HG03060 (cell line): ENCODE data around the gene ANK2.
"Not testable (repeated sequence)": the region's sequence is repeated elsewhere in the genome, so short reads cannot be mapped to it uniquely, and the experiment has no call there.

ENCODE experiments used
- ATAC-seq: cut with Tn5 transposase; IDR thresholded peaks from one replicate; pipeline ENCODE4 v1.9.1; 2021; ENCODE audit warnings: low read depth, moderate number of reproducible peaks; ENCODE audit not compliant: unreplicated experiment

The ANK2 gene

GRCh38 chr4:113050837-113051236, 1.4 kb downstream of the ANK2 start:
- ATAC-seq = no peak

- no peak for ATAC-seq
Observed at GRCh38 chr4:113051361-113051760, 1.9 kb downstream of the ANK2 start.

- no peak for ATAC-seq
Observed at GRCh38 chr4:113052379-113052951, 3.0 kb downstream of the ANK2 start.

- ATAC-seq = no peak
Observed at GRCh38 chr4:113053883-113054282, 4.4 kb downstream of the ANK2 start.

DNA sequence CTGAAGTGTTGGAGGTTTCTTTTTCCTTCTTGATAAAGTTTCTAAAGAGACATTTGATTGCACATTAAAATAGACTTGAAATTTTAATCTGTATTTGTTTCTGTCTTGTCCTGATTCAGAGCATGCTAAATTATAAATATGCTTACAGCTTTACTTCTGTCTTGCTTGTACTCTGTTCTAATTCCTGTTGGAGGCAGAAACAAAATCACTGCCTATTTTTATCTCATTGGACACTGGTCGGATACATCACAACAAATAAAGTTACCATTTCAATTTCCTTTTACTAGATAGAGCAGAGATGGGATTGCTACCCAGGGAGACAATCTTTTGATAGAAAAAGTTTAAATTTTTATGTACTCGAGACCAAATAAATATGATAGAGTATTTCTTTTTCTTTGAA, 6.9 kb downstream of the ANK2 start:
- ATAC-seq = no peak

DNA sequence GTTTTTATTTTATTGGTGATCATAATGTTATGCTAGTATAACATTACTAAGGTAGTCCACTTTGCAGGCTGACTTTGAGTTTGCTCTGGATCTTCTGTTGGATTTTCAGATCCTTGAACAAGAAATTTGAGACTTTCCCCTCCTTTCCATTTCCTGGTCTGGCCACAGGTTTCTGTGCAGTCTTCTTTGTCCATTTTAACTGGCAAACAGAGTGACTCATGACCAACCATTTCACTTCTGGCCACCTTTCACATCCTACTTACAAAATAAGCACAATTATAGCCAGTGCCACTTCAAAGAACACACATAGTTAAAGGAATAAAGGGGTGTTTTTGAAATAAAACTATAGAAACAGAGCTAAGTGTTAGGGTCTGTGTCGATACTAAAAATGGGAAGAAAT, 8.4 kb downstream of the ANK2 start:
- no peak for ATAC-seq

DNA sequence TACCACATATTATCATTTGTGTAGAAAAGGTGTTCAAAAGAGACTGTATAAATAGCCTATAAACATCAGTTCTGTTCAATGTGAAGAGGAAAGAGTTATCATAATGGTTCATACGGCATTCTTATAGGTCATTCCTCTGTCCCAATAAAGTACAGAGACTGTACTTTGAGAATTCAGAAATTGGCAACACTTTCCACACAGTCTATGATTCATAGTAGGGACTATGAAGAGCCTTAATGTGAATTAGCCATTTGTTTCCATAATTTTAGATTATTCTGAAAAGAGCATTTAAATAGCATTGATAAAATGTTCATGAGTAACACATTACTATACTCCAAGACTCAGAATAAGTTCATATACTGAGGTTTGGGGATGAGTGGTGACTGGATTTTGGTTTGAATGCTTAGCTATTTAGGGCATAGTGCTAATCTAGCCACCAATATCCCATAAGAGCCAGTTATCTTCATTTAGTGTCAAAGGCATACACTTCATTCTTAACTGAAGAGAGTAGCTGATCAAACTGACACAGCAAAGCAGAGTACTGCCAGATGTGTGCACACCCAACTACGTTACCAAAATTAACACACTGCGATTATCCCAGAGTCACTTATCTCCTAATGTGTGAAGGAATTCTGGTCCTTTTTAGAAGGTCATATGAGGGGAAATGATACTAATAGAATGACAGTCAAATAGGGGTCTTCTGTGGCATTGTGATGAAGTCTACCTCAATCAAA, 10.2 kb downstream of the ANK2 start:
- ATAC-seq = no peak

DNA sequence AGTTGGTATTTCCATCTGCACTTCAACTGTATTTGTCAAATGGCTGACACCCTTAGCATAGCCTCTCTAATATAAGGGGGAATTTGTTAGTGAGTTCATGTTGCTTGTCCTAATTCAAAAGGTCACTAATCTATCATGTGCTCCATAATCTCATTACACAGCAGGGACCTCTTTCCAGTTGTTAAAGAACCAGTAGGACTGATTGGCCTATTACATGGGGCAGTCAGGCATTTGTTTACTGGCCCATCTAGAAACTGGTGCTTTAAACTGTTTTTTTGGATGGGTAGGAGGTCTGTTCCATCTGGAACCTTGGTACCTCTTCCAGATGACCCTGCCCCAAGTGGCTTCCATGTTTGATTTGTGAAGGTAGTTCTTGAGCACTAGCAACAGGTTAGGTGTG, 11.4 kb downstream of the ANK2 start:
- no peak for ATAC-seq

DNA sequence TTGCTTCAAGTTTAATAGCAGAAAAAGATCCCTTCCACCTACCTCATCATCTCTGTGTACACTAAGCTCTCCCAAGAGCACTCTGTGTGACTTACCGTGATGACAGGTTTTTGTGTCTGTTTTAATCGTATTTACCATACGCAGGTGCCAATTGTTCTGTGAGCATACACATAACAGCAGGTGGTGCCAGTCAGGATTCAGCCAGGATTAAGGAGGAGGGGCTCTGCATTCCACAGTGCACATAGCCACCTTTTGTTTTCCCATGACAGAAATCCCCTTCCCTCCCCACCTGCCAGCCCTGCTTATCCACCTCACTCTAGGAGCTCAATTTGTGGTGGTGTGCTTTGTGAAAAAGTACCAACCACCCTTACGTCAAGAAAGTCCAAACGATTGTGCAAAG, 14.8 kb downstream of the ANK2 start:
- ATAC-seq = no peak

DNA sequence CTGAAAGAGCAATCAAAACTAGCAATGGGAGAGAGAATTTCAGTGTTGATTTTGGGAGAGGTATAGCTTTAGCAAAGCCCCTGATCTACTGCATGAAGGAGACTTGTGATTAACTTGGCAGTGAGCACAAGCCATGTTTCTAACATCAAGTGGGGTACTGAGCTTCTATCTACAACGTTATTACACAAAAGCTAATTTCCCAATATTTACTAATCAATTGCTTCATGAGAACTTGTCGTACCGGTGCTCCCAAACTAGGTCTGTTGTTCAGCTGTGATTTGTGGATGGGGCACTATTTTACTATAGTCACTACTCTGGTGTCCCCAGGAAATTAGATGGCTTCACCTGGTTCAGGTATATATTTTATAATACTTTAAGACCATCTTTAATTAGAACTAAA, 16.2 kb downstream of the ANK2 start:
- no peak for ATAC-seq

GRCh38 chr4:113068771-113069170, 19.3 kb downstream of the ANK2 start:
- ATAC-seq = not testable (repeated sequence)

- no peak for ATAC-seq
Observed at GRCh38 chr4:113069212-113069892, 19.9 kb downstream of the ANK2 start.

DNA sequence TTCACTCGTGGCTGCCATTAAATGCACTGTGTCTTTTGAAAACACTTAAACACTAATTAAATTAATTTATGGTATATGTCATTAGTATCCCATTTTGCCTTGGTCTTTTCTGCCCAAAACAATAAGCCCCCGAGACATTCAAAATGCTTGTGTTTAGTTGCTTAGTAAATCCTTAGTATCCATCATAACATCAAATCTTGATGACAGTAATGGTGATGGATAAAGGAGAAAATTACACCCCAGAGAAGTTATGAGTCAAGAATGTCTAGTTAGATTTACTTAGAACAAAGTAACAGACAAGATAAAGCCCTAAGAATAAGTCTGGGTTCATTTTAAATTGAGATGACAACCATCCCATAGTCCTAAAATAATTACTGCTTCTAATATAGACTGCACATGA, 21.3 kb downstream of the ANK2 start:
- no peak for ATAC-seq

DNA sequence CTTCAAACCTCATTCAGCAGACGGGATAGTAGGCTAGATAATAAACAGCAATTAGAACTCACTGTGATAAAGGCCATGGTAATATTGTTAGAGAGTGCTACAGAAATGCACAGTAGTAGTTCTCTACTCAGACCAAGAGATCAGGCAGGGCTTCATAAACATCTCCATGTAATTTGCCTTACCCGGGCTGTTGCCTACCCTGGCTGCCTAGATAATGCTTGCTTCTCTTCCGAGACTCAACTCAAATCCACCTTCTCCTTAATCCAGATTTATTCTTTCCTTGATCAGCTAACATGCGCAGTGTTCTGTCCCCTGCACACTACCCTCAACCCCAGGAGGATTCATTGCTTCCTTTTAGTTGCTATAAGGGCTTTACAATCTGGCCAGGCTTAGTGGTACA, 21.8 kb downstream of the ANK2 start:
- no peak for ATAC-seq

- ATAC-seq = no peak
Observed at GRCh38 chr4:113071805-113072204, 22.4 kb downstream of the ANK2 start.

DNA sequence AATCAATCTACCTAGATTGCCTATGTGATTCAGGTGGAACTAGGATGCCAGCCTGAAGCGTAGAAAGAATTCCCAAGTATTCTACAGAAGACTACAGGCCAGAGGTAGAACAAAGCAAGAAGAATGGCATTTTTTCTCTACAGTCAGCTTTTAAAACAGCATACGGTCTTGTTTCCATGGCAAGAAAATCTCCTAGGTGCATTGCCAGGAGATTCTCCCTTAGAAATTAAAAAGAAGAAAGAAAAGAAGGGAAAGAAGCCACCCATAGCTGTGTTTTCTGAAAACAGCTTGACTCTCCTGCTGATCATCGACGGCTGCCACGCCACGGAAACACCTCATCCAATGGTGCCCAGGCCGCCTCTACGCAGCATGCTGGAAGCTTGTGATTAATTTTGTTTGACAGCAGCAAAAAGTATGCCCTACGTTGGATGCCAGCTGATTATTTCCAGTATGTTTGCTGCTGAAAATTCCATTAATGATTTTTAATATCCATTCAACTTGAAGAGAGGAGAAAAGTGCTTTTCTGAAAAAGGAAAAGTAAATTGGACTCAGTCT, 24.1 kb downstream of the ANK2 start:
- no peak for ATAC-seq

- ATAC-seq = no peak
Observed at GRCh38 chr4:113077575-113077974, 28.1 kb downstream of the ANK2 start.

DNA sequence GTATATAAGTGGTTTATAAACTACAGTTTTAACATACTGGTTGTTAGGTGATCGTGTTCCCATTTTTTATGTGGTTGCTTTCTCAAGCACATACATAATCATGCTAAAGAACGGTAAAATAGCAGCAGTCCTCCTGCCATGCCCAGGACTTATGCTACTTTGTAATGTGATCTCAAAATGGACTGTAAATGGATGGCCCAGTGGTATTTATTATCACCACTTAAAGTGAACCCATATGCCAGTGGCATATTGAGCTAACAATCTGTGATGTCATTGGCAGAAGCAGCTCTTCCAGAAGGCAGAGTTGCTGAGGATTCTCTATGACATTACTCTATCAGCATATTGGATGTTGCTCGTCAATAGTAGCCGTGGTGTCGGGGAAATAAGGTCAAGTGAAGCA, 28.6 kb downstream of the ANK2 start:
- ATAC-seq = no peak

DNA sequence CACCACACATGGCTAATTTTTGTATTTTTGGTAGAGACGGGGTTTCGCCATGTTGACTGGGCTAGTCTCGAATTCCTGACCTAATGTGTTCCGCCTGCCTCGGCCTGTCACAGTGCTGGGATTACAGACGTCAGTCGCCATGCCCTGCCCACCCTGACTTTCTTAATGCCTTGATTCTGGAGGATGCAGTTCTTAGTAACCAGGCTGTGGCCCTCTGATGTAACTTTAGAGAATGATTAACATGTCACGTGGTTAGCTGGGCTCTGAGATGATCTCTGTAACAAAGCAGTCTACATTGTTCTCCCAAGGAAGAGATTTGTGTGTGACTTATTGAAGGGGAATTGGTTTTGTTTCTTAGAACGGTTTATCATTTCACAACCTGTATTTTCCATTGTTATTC, 30.6 kb downstream of the ANK2 start:
- ATAC-seq = peak; percentile 61

- no peak for ATAC-seq
Observed at GRCh38 chr4:113080624-113081023, 31.2 kb downstream of the ANK2 start.

GRCh38 chr4:113083346-113083745, 33.9 kb downstream of the ANK2 start:
- no peak for ATAC-seq
